ENCODE data around the gene CSRNP3. TPM values are rescaled to one million over a fixed set of nuclear protein-coding genes. Genes with fewer than 3 reads are reported as not detected.

CSRNP3 gene
- total RNA-seq, 1 experiment from 2014 or later: 0.05 TPM

DNA sequence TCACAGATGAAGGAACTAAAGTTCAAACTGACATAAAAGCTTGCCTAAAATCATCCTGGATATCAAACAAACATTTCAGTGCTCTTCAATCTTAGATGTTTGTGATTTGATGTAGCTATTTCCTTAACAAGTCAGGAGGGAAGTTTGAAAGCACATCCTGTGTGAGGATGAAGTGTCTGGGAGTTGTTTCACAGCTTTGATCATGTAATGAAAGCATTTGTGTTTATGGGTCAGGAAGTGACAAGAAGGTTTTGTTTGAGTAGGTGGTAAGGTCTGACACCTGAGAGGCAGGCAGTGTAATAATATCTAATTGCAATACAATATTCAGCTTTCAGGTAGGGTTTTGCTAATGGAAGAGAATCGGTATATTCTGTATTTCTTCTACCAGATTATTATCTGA is 26.0 kb upstream of the CSRNP3 start:
- Histone ChIP-seq H3K9ac (ENCODE audit: low read length) (no peak overlapping the region), H3K4me1 (ENCODE audit: control insufficient read depth in 1 of 2, insufficient read depth in 2 of 2, low read length in 2 of 2) (no peaks in the 10 kb centered on the region), H3K79me2 (ENCODE audit: insufficient read depth, low read length) (no peaks in the 10 kb centered on the region), H3K4me2 (ENCODE audit: low read length) (no peak overlapping the region), H4K20me1 (ENCODE audit: insufficient read depth) (no peaks in the 10 kb centered on the region), H3K9me2 (ENCODE audit: insufficient read depth) (no peaks in the 10 kb centered on the region), H2AFZ (ENCODE audit: low read depth, low read length, poor library complexity, severe bottlenecking) (no peak overlapping the region), H3K4me3 (replicated peaks in 1 of 2; ENCODE audit: low read depth in 1 of 2, low read length in 2 of 2) (no peak overlapping the region), H3K36me3 (ENCODE audit: control insufficient read depth in 1 of 2, insufficient read depth in 2 of 2, low read length in 2 of 2) (no peaks in the 10 kb centered on the region), H3K9me3 (ENCODE audit: control insufficient read depth in 1 of 2, insufficient read depth in 1 of 2, low read depth in 1 of 2, low read length in 2 of 2) (no peaks in the 10 kb centered on the region), H3K27ac (ENCODE audit: low read depth, low read length) (no peak overlapping the region), H3K27me3 (ENCODE audit: insufficient read depth, low read length) (0 out of 2 replicates have a peak, but pooled peaks cover 11% of the 10 kb centered on the region)
- intact Hi-C loops (cut with micrococcal nuclease): no loop called here
- no peak for TF ChIP-seq JUND (IDR thresholded peaks at IDR 0.05)
- no peak for TF ChIP-seq ZFX (IDR thresholded peaks at IDR 0.05)
- no peak for TF ChIP-seq EZH2 (IDR thresholded peaks at IDR 0.05)
- TF ChIP-seq, protein P1, sequence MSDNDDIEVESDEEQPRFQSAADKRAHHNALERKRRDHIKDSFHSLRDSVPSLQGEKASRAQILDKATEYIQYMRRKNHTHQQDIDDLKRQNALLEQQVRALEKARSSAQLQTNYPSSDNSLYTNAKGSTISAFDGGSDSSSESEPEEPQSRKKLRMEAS (IDR thresholded peaks at IDR 0.05): no peak
- TF ChIP-seq POLR2A (IDR thresholded peaks at IDR 0.05; ENCODE audit: borderline replicate concordance, extremely low read depth, insufficient read depth, insufficient read length): no peak
- TF ChIP-seq FOSL1 (IDR thresholded peaks at IDR 0.05; ENCODE audit: low read depth): no peak
- TF ChIP-seq EZH2phosphoT487 (IDR thresholded peaks at IDR 0.05; ENCODE audit: borderline replicate concordance): no peak
- TF ChIP-seq CEBPB (IDR thresholded peaks at IDR 0.05; ENCODE audit: low read depth): no peak
- no peak for TF ChIP-seq RAD21 (IDR thresholded peaks at IDR 0.05; ENCODE audit: low read depth)
- TF ChIP-seq ATF3 (IDR thresholded peaks at IDR 0.05): no peak
- no peak for TF ChIP-seq SP1 (IDR thresholded peaks at IDR 0.05; ENCODE audit: low read depth)
- TF ChIP-seq SRF (IDR thresholded peaks at IDR 0.05; ENCODE audit: low read depth): no peak
- TF ChIP-seq ELF1 (IDR thresholded peaks at IDR 0.05; ENCODE audit: borderline replicate concordance, low read depth): no peak
- TF ChIP-seq EGR1 (IDR thresholded peaks at IDR 0.05; ENCODE audit: low read depth): no peak
- TF ChIP-seq CBX3 (IDR thresholded peaks at IDR 0.05; ENCODE audit: low read depth): no peak
- TF ChIP-seq ZNF274 (IDR thresholded peaks at IDR 0.05; ENCODE audit: low read depth, low read length): no peak
- TF ChIP-seq, protein P2, sequence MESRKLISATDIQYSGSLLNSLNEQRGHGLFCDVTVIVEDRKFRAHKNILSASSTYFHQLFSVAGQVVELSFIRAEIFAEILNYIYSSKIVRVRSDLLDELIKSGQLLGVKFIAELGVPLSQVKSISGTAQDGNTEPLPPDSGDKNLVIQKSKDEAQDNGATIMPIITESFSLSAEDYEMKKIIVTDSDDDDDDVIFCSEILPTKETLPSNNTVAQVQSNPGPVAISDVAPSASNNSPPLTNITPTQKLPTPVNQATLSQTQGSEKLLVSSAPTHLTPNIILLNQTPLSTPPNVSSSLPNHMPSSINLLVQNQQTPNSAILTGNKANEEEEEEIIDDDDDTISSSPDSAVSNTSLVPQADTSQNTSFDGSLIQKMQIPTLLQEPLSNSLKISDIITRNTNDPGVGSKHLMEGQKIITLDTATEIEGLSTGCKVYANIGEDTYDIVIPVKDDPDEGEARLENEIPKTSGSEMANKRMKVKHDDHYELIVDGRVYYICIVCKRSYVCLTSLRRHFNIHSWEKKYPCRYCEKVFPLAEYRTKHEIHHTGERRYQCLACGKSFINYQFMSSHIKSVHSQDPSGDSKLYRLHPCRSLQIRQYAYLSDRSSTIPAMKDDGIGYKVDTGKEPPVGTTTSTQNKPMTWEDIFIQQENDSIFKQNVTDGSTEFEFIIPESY (IDR thresholded peaks at IDR 0.05; ENCODE audit: extremely low read depth, insufficient replicate concordance, low read length): no peak
- no TSS peak for BruUV-seq (replicated peaks)
- CTCF ChIA-PET: no interaction called here
- RAD21 ChIA-PET (ENCODE audit: low non-redundant PET in 1 of 2, low total read pairs in 2 of 2, uncharacterized antibody in 2 of 2, unreplicated experiment in 2 of 2): no interaction called here
- DNase-seq (ENCODE audit: low read depth, low spot score) (no peak), ATAC-seq (no peak)
- POLR2A ChIA-PET: no interaction called here
